Neural crest cell (in vitro differentiated cells): Measurements from ENCODE around the gene IPO11. TPM values are rescaled to one million over a fixed set of nuclear protein-coding genes. Genes with fewer than 3 reads are reported as not detected.

Experiments used
- DNase-seq: peaks from one replicate; pipeline ENCODE4 v3.0.0; 2021; ENCODE audit warnings: low read depth, mixed read lengths, low spot score
- H3K27ac Mint-ChIP-seq: one replicate; pipeline ENCODE4 v1.8.0; 2021; ENCODE audit warnings: mild to moderate bottlenecking, mixed read lengths; ENCODE audit not compliant: unreplicated experiment
- H3K27me3 Mint-ChIP-seq: 2 replicates; pipeline ENCODE4 v1.8.0; 2021; ENCODE audit warnings: low read depth, mild to moderate bottlenecking, mixed read lengths
- H3K36me3 Mint-ChIP-seq: 2 replicates; pipeline ENCODE4 v1.8.0; 2021; ENCODE audit warnings: low read depth, mild to moderate bottlenecking, mixed read lengths
- H3K4me1 Mint-ChIP-seq: 2 replicates; pipeline ENCODE4 v1.8.0; 2021; ENCODE audit warnings: mixed read lengths
- H3K4me3 Mint-ChIP-seq: one replicate; pipeline ENCODE4 v1.8.0; 2021; ENCODE audit warnings: mild to moderate bottlenecking, mixed read lengths
- H3K9me3 Mint-ChIP-seq: 2 replicates; pipeline ENCODE4 v1.8.0; 2021; ENCODE audit warnings: mixed read lengths
- CTCF ChIP-seq: fragments of 200-600 bp; sonication (generic); conservative IDR thresholded peaks from 2 replicates; pipeline ENCODE4 v1.5.0; 2021; ENCODE audit warnings: antibody characterized with exemption, mild to moderate bottlenecking
- total RNA-seq: library from RNA; stranded (reverse); gene quantifications from 2 replicates; pipeline ENCODE4 v1.2.1, GENCODE V29; 2021

The IPO11 gene
- total RNA-seq, 1 donor from 2014 or later: 48.2 TPM

GRCh38 chr5:62594364-62594984 lies 181.9 kb downstream of the IPO11 start:
- Mint-ChIP-seq H3K4me3 (no peak overlapping the region), H3K27ac (no peak overlapping the region), H3K9me3 (no peaks in the 10 kb centered on the region), H3K27me3 (no peaks in the 10 kb centered on the region), H3K4me1 (no peaks in the 10 kb centered on the region), H3K36me3 (peaks cover 17% of the 10 kb centered on the region)
- no peak for DNase-seq
- no peak for TF ChIP-seq CTCF

- Mint-ChIP-seq H3K9me3 (no peaks in the 10 kb centered on the region), H3K4me1 (no peaks in the 10 kb centered on the region), H3K36me3 (peaks cover 17% of the 10 kb centered on the region), H3K4me3 (no peak overlapping the region), H3K27me3 (no peaks in the 10 kb centered on the region), H3K27ac (no peak overlapping the region)
- DNase-seq: no peak
- no peak for TF ChIP-seq CTCF
These were observed 183.5 kb downstream of the IPO11 start for GRCh38 chr5:62596096-62596495.

- H3K27ac Mint-ChIP-seq: no peak overlapping the region
- no peak overlapping the region for H3K4me3 Mint-ChIP-seq
- no peaks in the 10 kb centered on the region for H3K4me1 Mint-ChIP-seq
These were observed 184.1 kb downstream of the IPO11 start for GRCh38 chr5:62596691-62597090.

GRCh38 chr5:62597314-62597713 lies 184.8 kb downstream of the IPO11 start:
- Mint-ChIP-seq H3K9me3 (no peaks in the 10 kb centered on the region), H3K4me1 (no peaks in the 10 kb centered on the region), H3K36me3 (peaks cover 14% of the 10 kb centered on the region), H3K27me3 (no peaks in the 10 kb centered on the region), H3K27ac (no peak overlapping the region), H3K4me3 (no peak overlapping the region)
- no peak for TF ChIP-seq CTCF
- DNase-seq: no peak

More at GRCh38 chr5:62596691-62597090, 184.1 kb downstream of the IPO11 start:
- H3K9me3 Mint-ChIP-seq: no peaks in the 10 kb centered on the region
- no peak for TF ChIP-seq CTCF
- H3K27me3 Mint-ChIP-seq: no peaks in the 10 kb centered on the region
- no peak for DNase-seq
- H3K36me3 Mint-ChIP-seq: peaks cover 14% of the 10 kb centered on the region

GRCh38 chr5:62600560-62601252 lies 188.1 kb downstream of the IPO11 start:
- H3K9me3 Mint-ChIP-seq: no peaks in the 10 kb centered on the region
- H3K36me3 Mint-ChIP-seq: no peaks in the 10 kb centered on the region
- H3K4me1 Mint-ChIP-seq: no peaks in the 10 kb centered on the region
- no peak for TF ChIP-seq CTCF
- H3K4me3 Mint-ChIP-seq: no peak overlapping the region
- no peak for DNase-seq
- no peak overlapping the region for H3K27ac Mint-ChIP-seq
- H3K27me3 Mint-ChIP-seq: no peaks in the 10 kb centered on the region
